ENCODE results near the gene OXA1L.
"Not testable (repeated sequence)": the region's sequence is repeated elsewhere in the genome, so short reads cannot be mapped to it uniquely, and the experiment has no call there.

OXA1L gene

DNA sequence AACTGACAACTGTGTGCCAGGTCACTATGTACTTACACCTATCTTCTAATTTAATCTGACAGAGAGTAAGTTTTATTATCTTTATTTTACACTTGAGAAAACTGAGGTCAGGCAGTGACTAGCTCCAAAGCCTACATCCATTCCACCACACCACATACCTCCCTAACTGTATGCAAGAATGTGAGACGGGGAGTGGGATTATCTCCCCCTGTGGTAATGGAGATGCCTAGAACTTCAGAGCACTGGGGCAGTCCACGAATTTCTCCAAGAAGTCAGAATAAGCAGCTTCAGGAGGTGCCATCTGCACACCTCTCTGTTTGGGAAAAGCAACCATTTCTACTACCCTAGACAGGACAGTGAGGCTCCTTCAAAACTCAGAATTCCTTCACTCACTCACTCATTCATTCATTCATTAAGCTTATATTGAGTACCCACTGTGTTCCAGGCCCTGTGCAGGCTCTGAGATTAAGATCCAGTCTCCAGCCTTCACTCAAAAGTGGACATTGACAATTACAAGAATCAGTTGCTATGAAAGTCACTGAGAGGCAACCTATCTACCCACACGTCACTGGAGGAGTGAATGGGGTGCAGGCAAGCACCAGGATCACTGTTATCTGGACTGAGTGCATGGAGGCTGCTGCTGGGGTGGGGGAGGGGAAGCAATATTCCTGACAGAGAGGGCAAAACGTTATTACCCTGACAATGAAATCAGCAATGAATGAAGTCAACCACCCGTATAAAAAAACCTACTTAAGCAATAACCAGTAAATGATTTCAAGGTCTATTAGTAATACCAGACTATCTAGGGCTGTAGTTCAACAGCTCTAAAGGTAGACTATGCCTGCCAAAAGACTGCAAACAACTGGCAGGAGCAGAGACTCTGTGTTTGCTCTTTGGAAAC, 30.8 kb downstream of the OXA1L start:
- DNase-seq (ENCODE audit: low read depth), result peak; percentile 35
- no peak overlapping the region for H3K4me3 ChIP-seq (ENCODE audit: low read depth, low read length)

DNA sequence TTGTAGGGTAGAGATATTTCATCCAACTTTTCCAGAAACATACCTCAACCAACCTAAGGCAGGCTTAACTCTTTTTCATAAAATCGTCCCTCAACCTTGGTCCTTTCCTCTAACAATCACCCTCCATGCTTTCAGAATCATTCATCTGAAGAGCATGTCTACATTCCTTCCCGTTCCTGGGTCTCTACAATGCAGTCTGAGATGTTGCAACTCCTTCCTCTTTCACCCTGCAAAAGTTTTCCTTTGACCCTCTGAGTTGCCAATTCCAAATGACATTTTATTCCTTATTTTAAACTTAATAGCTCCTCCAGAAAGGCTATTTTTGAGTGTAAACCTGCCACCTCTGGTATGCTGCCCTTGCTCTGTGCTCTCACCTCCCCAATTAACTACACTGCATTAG, 32.0 kb downstream of the OXA1L start:
- no peak for TF ChIP-seq CTCF (IDR thresholded peaks at IDR 0.05; ENCODE audit: control insufficient read depth, extremely low read depth, insufficient read depth)
- no peak overlapping the region for H3K4me3 ChIP-seq (ENCODE audit: low read depth, low read length)
- DNase-seq (ENCODE audit: low read depth), result no peak

More for the DNA sequence above, 30.8 kb downstream of the OXA1L start:
- no peak for TF ChIP-seq CTCF (IDR thresholded peaks at IDR 0.05; ENCODE audit: control insufficient read depth, extremely low read depth, insufficient read depth)

- H3K4me3 ChIP-seq (ENCODE audit: low read depth, low read length), result no peak overlapping the region
- TF ChIP-seq CTCF (IDR thresholded peaks at IDR 0.05; ENCODE audit: control insufficient read depth, extremely low read depth, insufficient read depth), result no peak
Measured at GRCh38 chr14:22800346-22800745, 33.9 kb downstream of the OXA1L start.

GRCh38 chr14:22801716-22802115, 35.2 kb downstream of the OXA1L start:
- no peak for TF ChIP-seq CTCF (IDR thresholded peaks at IDR 0.05; ENCODE audit: control insufficient read depth, extremely low read depth, insufficient read depth)
- no peak for DNase-seq (ENCODE audit: low read depth)
- no peak overlapping the region for H3K4me3 ChIP-seq (ENCODE audit: low read depth, low read length)

More at GRCh38 chr14:22800346-22800745, 33.9 kb downstream of the OXA1L start:
- DNase-seq (ENCODE audit: low read depth), result no peak

- no peak for DNase-seq (ENCODE audit: low read depth)
- TF ChIP-seq CTCF (IDR thresholded peaks at IDR 0.05; ENCODE audit: control insufficient read depth, extremely low read depth, insufficient read depth), result no peak
- no peak overlapping the region for H3K4me3 ChIP-seq (ENCODE audit: low read depth, low read length)
Measured at GRCh38 chr14:22802860-22803686, 36.6 kb downstream of the OXA1L start.

- H3K4me3 ChIP-seq (ENCODE audit: low read depth, low read length), result no peak overlapping the region
- DNase-seq (ENCODE audit: low read depth), result no peak
- no peak for TF ChIP-seq CTCF (IDR thresholded peaks at IDR 0.05; ENCODE audit: control insufficient read depth, extremely low read depth, insufficient read depth)
Measured at GRCh38 chr14:22803687-22803974, 37.1 kb downstream of the OXA1L start.

- H3K4me3 ChIP-seq (ENCODE audit: low read depth, low read length); DNase-seq (ENCODE audit: low read depth): not testable (repeated sequence)
Measured at GRCh38 chr14:22805235-22805634, 38.7 kb downstream of the OXA1L start.

All from LNCaP clone FGC (cell line).